ENCODE results near the gene ADGRG6.
"Not testable (repeated sequence)": the region's sequence is repeated elsewhere in the genome, so short reads cannot be mapped to it uniquely, and the experiment has no call there.

DNA sequence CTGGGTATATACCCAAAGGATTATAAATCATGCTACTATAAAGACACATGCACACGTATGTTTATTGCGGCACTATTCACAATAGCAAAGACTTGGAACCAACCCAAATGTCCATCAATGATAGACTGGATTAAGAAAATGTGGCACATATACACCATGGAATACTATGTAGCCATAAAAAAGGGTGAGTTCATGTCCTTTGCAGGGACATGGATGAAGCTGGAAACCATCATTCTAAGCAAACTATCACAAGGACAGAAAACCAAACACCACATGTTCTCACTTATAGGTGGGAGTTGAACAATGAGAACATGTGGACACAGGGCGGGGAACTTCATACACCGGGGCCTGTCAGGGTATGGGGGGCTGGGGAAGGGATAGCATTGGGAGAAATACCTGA lies 18.7 kb upstream of the ADGRG6 start:
- TF ChIP-seq, protein P1, sequence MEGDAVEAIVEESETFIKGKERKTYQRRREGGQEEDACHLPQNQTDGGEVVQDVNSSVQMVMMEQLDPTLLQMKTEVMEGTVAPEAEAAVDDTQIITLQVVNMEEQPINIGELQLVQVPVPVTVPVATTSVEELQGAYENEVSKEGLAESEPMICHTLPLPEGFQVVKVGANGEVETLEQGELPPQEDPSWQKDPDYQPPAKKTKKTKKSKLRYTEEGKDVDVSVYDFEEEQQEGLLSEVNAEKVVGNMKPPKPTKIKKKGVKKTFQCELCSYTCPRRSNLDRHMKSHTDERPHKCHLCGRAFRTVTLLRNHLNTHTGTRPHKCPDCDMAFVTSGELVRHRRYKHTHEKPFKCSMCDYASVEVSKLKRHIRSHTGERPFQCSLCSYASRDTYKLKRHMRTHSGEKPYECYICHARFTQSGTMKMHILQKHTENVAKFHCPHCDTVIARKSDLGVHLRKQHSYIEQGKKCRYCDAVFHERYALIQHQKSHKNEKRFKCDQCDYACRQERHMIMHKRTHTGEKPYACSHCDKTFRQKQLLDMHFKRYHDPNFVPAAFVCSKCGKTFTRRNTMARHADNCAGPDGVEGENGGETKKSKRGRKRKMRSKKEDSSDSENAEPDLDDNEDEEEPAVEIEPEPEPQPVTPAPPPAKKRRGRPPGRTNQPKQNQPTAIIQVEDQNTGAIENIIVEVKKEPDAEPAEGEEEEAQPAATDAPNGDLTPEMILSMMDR (IDR thresholded peaks at IDR 0.05; ENCODE audit: insufficient read depth, low read length, poor library complexity, severe bottlenecking), result not testable (repeated sequence)
- not testable (repeated sequence) for TF ChIP-seq EZH2phosphoT487 (conservative IDR thresholded peaks at IDR 0.05; ENCODE audit: low read length)
